Head of caudate nucleus (tissue), 42 donors: ENCODE data around the gene EIF2AK3.
A peak's percentile ranks its signal among the peaks of the same experiment; 100 is the strongest.
"Not testable (repeated sequence)": the region's sequence is repeated elsewhere in the genome, so short reads cannot be mapped to it uniquely, and the experiment has no call there.

Experiments
- DNase-seq, 42 donors: peaks; one replicate each; pipeline versions ENCODE4 v3.0.0 to v3.0.0-alpha.2; 2020 to 2021; ENCODE audit warnings: mixed read lengths in 7 of 42
- intact Hi-C: fragments of 100-400 bp; cut with DNase I; formaldehyde crosslinking; loops from one replicate; pipeline ENCODE4 v1.15.0; 2022

The EIF2AK3 gene

DNA sequence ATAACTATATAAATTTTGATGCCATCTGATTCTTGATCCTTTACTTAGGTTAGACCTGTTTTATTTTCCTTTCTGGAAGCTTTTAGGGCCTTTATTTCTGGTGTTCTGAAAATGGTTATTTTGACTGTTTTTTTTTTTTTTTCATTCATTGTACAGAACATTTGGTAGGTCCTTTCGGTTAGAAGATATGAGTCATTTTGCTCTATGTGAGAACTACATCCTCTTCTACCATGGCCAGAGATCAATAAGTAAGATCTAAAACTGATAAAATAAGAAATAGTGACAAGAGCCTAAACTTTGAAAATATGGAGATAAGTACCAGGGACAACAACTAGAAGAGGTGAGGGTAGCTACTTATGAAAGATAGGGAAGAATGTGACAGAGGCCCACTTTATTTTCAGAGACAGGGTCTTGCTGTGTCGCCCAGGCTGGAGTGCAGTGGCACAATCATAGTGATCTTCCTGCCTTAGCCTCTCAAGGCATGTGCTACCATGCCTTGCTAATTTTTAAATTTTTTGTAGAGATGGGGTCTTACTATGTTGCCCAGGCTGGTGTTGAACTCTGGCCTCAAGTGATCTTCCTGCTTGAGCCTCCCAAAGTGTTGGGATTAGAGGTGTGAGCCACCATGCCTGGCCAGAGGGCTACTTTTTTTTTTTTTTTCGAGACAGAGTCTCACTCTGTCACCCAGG, 66.5 kb downstream of the EIF2AK3 start:
- intact Hi-C loops = no loop called here

DNA sequence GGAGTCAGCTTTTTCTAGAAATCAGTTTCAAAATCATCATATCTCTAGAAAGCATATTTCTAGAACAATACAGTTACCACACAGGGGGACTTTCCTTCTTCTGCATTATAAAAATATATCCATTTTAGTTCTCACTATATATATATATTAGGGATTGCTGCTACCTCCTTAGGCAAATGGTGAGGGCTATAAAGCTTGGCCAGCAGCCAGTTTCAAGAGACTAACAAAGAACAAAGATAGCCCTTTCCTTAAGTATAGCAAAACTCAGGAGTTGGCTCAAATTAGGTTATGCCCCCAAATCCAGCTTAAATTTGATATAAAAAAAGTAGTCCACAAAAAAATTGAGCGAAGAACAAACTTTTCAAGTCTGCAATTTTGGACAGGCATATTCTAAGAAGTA, 70.0 kb downstream of the EIF2AK3 start:
- no peak for DNase-seq
- intact Hi-C loops = no loop called here

More for the DNA sequence above, 66.5 kb downstream of the EIF2AK3 start:
- no peak for DNase-seq

DNA sequence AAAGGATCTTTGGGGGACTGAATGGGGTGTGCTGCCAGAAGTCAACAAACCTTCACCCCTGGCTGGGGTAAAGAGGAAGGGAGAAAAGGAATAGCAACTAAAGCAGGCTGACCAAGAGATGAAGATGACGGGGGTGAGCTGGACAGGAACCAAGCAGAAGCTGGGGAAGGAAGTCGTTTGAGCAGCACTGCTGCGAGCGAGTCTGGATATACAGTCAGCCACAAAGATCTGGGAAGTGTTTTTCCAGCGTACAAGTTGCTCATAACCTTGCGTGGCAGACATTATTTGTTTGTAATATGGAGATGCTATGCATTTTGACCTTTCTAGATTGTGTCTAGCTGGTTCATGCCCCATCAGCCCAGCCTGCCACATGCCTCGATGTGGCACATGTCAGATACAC, 71.2 kb downstream of the EIF2AK3 start:
- DNase-seq = peak in 6 of 42 donors; percentile 6 to 43 (median 15)
- intact Hi-C loops = no loop called here

DNA sequence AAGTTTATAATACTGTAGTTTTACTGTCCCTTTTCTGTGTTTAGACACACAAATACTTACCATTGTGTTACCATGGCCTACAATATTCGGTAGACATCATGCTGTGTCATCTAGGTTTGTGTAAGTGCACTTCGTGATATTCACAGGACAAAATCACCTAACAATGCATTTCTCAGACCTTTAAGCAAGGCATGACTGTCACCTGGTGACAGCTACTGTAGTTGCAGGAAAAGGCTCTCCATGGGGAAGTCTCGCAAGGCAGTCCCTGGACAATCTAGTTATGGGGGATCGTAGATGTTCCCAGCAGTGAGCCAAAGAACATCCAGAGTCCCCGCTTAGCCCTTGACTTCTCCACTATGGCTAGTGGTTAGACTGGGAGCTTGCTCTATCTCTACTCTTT, 73.1 kb downstream of the EIF2AK3 start:
- no peak for DNase-seq

DNA sequence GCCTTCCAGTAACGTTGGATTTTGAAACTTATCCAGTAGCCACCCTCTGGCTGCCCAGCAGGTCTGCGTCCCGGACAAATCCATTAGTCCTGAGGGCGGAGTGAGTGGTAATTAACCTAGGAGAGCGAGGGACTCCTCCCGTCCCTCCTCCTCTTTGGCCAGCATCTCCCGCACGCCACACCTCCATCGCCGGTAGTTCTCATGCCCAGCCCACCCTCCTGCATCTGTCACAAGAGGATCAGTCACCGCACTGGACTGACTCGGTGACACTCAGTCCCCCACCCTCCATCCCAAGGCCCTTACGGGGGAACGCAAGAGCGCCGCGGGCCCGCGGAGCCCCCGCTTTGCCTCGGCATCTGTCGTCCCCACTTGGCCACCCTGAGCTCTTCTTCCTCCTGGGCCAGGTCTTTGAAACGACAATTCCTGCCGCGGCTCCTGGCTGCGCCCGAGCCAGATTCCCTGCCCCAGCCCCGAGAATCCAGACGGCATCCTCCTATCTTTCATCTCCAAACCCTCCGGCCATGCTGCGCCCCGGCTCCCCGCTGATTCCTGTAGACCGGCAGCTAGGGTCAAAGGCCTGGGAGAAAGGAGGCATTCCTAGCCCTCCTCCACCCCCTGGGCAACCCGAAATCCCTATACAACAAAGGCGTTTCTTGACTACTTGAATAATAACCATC, 77.5 kb downstream of the EIF2AK3 start:
- DNase-seq = no peak
- intact Hi-C loops = no loop called here

More for the DNA sequence above, 73.1 kb downstream of the EIF2AK3 start:
- intact Hi-C loops = no loop called here

DNA sequence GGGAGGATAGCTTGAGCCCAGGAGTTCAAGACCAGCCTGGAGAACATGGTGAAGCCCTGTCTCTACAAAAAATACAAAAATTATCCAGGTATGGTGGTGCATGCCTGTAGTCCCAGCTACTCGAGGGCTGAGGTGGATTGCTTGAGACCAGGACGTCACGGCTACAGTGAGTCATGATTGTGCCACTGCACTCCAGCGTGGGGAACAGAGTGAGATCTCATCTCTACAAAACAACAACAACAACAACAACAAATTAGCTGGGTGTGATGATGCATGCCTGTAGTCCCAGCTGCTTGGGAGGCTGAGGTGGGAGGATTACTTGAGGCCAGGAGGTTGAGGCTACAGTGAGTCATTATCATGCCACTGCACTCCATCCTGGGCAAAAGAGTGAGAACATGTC, 81.0 kb downstream of the EIF2AK3 start:
- DNase-seq, intact Hi-C loops: not testable (repeated sequence)

DNA sequence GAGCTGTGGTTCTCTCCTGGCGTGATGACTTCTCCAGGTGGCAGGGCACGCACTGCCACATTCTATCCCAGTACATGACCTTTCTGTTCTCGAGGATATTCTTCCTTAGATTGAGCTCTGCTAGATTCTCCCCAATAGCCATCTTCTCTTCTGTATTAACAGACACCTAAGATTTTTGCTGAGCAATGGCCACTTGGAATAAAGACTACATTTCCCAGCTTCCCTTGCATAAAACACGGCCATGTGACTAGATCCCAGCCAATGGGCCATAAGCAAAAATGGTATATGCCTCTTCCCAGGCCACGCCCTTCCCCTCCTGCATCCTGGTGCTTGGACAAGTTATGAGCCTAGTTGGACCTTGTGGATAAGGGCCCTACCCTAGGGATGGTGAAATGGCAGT, 82.1 kb downstream of the EIF2AK3 start:
- DNase-seq = no peak
- intact Hi-C loops = no loop called here

DNA sequence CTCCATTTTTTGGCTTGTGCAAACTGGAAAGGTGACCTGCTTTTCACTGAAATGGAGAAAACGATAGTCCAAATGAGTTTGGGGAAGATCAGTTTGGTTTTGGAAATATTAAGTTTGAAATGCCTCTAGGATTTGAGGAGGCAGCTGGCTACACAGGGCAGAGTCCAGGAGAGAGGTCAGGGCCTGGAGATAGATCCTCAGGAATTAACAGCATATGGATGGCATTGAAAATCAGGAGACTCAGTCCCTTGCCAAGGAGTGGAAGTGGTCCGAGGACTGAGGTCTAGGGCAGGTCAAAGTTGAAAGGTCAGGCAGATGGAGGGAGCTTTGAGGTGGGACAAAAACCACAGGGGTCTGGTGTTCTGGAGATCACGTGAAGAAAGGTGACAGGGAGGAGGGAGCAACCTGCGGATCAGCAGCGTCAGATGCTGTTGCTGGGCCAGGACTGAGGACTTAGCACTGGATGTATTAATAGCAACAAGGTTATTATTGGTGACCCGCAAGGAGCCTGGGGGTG, 83.7 kb downstream of the EIF2AK3 start:
- no peak for DNase-seq

DNA sequence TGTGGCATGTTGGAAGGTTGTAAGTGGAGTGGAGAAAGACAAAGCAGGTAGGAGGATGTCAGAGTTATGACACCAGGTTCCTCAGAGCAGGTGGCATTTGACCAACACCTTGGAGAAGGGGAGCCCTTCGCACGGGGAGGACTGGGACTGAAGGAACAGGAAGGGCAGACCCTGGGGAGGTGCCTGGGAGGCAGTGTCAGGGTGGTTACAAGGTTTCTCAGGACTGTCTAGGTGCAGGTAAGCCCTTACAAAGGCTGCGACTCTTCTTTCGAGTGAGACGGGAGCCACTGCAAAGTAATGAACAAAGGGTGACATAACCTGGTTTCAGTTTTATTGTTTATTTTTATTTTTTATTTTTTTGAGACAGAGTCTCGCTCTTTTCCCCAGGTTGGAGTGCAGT, 84.6 kb downstream of the EIF2AK3 start:
- intact Hi-C loops = no loop called here
- peak in 1 of 42 donors; percentile 34 for DNase-seq

More for the DNA sequence above, 83.7 kb downstream of the EIF2AK3 start:
- intact Hi-C loops = no loop called here

DNA sequence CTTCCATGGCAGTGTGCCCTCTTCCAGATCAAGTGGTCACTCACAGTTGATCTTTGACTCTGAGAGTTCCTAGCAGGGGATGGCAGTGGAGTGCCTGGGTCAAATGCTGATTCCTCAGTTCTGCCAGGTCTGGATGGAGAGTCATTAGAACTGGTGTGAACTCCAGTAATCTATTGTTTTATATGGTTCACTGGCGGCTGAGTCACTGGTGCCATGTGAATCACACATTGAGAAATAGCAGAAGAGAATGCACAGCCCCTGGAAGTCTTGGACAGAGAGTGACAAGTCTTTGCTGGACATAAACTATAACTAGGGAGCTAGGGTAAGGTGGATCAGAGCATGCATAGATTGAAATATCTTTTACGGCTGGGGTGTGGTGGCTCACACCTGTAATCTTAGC, 86.9 kb downstream of the EIF2AK3 start:
- DNase-seq = no peak
- intact Hi-C loops = no loop called here

DNA sequence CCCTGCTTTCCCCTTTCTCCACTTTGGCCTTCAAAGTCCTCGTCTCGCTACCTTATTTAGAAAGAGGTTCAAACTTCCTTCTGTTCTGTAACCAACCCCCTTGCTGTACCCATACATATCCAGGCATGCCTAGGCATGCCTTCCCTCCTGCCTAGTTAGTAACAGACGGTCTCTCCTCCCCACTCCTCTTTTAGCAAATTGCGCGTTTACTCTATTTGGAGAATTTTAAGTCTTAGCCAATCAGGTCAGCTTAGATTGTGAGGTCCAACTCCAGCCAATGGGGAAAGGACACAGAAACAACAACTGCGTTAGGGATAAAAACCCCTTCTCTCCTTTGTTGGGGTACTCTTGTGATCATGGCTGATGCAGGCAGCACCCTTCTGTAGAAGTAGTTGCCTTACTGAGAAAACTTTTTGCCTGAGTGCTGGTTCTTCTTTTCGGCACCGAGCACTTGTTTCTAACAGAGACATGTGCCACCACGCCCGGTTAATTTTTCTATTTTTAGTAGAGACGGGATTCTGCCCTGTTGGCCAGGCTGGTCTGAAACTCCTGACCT, 88.8 kb downstream of the EIF2AK3 start:
- intact Hi-C loops = no loop called here
- no peak for DNase-seq

DNA sequence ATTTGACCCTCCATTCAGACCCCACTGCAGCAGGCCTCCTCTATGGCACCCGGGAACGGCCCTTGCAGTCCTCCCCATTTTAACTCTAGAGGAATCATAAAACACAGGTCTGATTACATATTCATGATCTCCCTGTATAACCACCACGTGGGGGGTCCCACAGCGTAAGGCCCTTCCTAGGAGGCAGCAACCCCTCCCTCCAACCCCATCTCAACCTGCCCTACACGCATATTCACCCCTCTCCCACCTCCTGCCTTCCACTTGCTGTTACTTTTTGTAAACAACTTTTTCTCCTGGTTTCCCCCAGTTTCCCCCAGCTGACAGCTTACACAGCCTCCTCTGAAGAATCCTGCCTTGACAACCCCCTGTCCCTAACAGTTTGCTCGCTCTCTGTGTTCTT, 89.6 kb downstream of the EIF2AK3 start:
- intact Hi-C loops = no loop called here
- no peak for DNase-seq

DNA sequence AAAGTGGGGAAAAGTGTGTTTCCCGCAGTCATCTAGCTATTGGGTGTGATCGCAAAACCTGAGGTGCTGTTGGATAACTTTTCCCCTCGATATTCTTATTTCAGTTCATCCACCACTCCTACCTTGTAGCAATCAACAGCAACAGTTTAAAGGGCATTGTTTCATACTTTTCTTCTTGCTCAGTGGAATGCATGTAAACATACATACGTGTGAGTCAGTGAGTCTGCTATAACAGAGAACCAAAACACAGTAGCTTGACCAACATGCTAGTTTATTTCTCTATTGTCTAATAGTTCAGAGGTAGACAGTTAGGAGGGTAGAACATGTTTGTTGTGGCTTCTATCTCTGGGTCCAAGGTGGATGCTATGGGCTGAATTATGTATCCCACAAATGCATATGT, 97.2 kb downstream of the EIF2AK3 start:
- intact Hi-C loops = no loop called here
- no peak for DNase-seq

DNA sequence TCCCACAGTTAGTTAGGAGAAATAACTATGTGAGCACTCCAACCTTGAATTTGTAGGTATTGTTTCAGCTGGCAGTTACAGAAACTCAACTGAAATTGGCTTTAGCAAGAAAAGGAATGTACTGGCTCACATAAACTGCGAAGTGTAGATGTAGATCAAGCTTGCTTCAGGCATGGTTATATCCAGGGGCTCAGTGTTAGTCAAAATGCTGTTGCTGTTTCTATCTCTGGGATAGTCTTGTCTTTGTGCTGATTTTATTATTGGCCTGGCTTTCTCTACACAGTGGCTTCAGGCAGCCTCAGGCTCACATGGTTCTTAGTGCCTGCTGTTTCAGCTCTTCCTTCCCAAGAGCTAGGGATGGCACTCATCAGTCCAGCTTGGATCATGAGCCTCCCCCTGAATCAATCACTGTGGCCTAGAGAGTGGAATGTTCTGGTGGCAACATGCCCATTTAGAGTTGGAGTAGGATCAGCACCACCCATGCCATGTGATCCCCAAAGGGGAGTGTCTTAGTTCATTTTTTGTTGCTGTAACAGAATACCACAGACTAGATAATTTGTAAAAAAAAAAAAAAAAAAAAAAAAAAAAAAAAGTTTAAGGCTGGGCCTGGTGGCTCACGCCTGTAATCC, 105.7 kb downstream of the EIF2AK3 start:
- intact Hi-C loops = no loop called here
- DNase-seq = no peak

DNA sequence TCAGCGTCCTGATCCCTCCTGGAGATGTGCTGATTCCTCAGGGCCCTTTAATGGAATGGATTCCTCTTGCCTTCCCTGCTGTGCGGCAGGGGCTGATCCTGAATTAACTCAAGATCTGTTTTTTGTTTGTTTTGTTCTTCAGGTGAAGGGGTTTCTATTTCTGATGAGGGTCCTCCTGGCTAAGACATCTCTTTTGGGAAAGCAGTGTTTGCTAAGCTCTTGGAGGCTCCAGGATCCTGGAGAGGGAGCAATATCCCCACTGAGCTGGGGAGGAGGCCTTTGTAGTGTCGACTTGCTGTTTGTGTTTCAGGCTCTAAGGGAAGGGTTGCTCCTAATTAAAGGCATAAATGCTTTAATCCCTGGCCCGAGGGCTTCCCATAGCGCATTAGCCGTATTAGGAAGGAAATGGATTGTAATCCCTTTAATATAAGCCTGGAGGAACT, 109.5 kb downstream of the EIF2AK3 start:
- intact Hi-C loops = no loop called here
- no peak for DNase-seq
